ENCODE measurements around the gene ANKHD1. TPM values are rescaled to one million over a fixed set of nuclear protein-coding genes. Genes with fewer than 3 reads are reported as not detected.
A peak's percentile ranks its signal among the peaks of the same experiment; 100 is the strongest.
"Not testable (repeated sequence)": the region's sequence is repeated elsewhere in the genome, so short reads cannot be mapped to it uniquely, and the experiment has no call there.

The ANKHD1 gene
- polyA plus RNA-seq, 3 donors: 32.7 to 42.7 (median 36.8) TPM

- 96 to 98% (median 96%) methylated on average over 4 of the region's 4 CpGs for WGBS, 3 donors
- H3K27ac ChIP-seq (ENCODE audit: low read depth, low read length): not testable (repeated sequence)
Measured at GRCh38 chr5:140488141-140488540, 86.5 kb downstream of the ANKHD1 start.

- WGBS, 3 donors: 97 to 99% (median 97%) methylated on average over 6 of the region's 6 CpGs
- no peak overlapping the region for H3K27ac ChIP-seq (ENCODE audit: low read depth, low read length)
Measured at GRCh38 chr5:140488914-140489313, 87.3 kb downstream of the ANKHD1 start.

DNA sequence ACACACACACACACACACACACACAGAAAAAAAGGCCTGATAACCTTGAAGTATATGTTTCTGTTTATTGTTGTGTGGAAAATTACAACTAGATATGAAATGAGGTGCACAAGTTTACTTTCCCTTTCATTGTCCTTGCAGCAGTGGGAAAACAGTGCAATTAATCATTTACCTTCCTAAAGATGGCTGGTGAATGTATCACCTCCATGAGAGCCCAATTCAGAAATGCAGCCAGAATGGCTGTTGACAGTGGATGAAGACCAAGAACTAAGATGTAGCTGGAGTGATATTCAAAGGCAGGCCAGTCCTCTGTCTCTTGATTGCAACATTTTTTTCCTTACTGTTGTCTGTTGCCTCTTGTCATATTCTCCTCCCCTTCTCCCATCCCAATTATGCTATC, 96.3 kb downstream of the ANKHD1 start:
- no peak overlapping the region for H3K27ac ChIP-seq (ENCODE audit: low read depth, low read length)

DNA sequence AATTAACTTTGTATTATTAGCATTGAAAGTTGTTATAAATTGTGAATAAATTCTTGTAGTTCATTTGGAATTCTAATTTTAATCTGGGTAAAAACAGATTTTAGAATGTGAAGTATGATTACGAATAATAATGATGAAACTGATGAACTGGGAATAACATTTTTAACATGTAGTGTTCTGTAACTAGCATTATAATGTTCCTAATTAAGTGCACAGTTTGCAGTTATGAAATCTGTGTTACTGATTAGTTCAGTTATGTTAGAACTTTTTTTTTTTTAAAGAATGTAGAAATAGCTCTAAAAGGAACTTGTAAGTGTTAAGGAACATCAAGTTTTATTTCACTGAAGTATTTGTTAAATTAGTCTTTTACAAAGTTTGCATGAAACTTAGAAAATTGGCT, 97.0 kb downstream of the ANKHD1 start:
- 88 to 95% (median 91%) methylated on average over 1 of the region's 1 CpG for WGBS, 3 donors
- no peak overlapping the region for H3K27ac ChIP-seq (ENCODE audit: low read depth, low read length)

DNA sequence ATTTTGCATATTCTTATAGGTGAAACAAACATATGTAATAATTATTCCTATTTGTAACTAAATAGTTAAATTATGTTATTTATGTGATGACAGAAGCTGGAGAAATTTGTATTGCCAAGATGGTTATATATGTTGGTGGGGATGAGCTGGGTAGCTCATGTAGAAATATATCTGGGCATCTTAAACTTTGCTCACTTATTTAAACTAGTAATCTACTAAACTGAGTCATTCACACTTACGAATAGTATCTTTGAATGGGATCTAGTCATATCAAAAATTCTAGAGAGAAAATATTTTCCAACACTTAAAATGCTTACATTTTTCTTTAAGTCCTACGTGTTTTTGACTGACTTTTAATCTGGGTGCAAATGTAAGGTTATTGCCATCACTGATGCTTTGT, 101.2 kb downstream of the ANKHD1 start:
- 87 to 97% (median 95%) methylated on average over 2 of the region's 2 CpGs for WGBS, 3 donors
- no peak overlapping the region for H3K27ac ChIP-seq (ENCODE audit: low read depth, low read length)

DNA sequence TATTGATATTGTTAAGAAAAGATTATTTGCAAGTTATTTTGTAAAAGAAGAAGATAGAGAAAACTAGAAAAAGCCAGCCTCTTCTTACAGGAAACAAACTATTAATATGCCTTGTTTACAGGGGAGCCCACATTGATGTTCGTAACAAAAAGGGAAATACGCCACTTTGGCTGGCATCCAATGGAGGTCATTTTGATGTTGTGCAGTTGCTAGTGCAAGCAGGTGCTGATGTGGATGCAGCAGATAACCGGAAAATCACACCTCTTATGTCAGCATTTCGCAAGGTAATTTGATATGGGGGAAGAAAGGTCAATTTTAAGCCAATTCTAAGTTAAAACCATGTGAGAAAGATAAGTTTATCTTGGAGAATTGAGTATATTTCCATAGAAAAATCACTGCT, 108.3 kb downstream of the ANKHD1 start:
- 68 to 80% (median 68%) methylated on average over 4 of the region's 4 CpGs for WGBS, 3 donors
- H3K27ac ChIP-seq (ENCODE audit: low read depth, low read length): no peak overlapping the region

GRCh38 chr5:140513124-140513523, 111.5 kb downstream of the ANKHD1 start:
- no peak overlapping the region for H3K27ac ChIP-seq (ENCODE audit: low read depth, low read length)
- 79 to 100% (median 80%) methylated on average over 2 of the region's 2 CpGs for WGBS, 3 donors

GRCh38 chr5:140524003-140524402, 122.4 kb downstream of the ANKHD1 start:
- H3K27ac ChIP-seq (ENCODE audit: low read depth, low read length): no peak overlapping the region
- 71 to 76% (median 76%) methylated on average over 2 of the region's 2 CpGs for WGBS, 3 donors

GRCh38 chr5:140540227-140540626, 138.6 kb downstream of the ANKHD1 start:
- 91 to 99% (median 93%) methylated on average over 1 of the region's 1 CpG for WGBS, 3 donors

DNA sequence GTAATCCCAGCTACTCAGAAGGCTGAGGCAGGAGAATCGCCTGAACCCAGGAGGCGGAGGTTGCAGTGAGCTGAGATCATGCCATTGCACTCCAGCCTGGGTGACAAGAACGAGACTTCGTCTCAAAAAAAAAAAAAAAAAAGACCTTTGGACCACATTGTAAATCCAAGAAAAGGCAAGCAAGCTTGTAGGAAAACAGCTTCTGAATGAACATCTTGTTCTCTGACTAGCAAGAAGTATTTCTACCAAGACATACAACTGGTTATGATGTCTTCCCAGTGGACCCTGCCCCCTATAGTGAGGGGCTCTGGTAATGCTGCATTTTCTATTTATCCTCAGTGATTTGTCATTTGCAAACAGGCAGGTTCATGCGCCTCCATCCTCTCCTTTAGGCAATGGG, 141.3 kb downstream of the ANKHD1 start:
- WGBS, 3 donors: 85 to 98% (median 96%) methylated on average over 5 of the region's 5 CpGs
- H3K27ac ChIP-seq (ENCODE audit: low read depth, low read length): no peak overlapping the region

More at GRCh38 chr5:140540227-140540626, 138.6 kb downstream of the ANKHD1 start:
- no peak overlapping the region for H3K27ac ChIP-seq (ENCODE audit: low read depth, low read length)

DNA sequence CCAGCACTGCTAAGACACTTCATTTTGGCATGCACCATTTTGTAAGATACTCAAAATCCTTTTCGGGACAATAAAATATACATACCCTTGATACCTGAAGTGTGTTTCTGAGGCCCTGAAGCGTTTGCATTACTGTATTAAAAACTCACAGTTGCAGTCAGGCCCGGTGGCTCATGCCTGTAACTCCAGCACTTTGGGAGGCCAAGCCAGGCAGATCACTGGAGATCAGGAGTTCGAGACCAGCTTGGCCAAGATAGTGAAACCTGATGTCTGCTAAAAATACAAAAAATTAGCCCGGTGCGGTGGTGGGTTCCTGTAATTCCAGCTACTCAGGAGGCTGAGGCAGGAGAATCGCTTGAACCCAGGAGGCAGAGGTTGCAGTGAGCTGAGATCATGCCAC, 143.4 kb downstream of the ANKHD1 start:
- 96 to 99% (median 96%) methylated on average over 7 of the region's 7 CpGs for WGBS, 3 donors
- no peak overlapping the region for H3K27ac ChIP-seq (ENCODE audit: low read depth, low read length)

DNA sequence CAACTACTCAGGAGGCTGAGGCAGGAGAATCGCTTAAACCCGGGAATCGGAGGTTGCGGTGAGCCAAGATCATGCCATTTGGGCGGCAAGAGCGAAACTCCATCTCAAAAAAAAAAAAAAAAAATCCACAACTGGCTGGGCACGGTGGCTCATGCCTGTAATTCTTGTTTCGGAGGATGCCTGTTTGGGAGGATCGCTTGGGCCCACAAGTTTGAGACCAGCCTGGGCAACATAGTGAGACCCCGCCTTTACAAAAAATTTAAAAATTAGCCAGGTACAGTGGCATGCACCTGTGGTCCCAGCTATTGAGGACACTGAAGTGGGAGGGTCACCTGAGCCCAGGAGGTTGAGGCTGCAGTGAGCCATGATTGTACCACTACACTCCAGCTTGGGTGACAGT, 144.0 kb downstream of the ANKHD1 start:
- 97 to 99% (median 98%) methylated on average over 10 of the region's 10 CpGs for WGBS, 3 donors
- H3K27ac ChIP-seq (ENCODE audit: low read depth, low read length): no peak overlapping the region

DNA sequence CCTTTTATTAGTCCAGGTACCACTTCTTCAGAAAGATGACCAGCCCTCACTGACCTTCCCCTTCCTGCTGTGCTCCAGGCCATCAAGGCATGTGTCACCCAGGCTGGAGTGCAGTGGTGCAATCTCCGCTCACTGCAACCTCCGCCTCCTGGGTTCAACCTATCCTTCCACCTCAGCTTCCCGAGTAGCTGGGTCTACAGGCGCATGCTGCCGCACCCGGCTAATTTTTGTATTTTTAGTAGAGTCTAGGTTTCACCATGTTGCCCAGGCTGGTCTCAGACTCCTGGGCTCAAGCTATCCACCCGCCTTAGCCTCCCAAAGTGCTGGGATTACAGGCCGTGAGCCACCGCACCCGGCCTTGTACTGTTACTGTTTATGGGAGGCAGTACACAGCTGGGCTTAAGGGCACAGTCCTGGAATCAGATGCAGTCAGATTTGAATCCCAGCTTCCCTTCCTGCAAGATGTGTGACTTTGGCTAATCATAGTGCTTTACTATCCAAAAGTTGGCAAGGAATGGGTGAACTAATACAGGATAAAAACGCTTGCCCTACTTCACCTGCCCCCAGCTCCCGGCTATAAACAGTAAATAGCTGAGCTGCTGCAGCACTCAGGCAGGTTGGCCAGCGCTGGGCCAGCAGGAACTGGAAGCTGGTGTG, 145.3 kb downstream of the ANKHD1 start:
- 33 to 47% (median 38%) methylated on average over 13 of the region's 13 CpGs for WGBS, 3 donors
- peak overlapping the region; percentile 51 for H3K27ac ChIP-seq (ENCODE audit: low read depth, low read length)

DNA sequence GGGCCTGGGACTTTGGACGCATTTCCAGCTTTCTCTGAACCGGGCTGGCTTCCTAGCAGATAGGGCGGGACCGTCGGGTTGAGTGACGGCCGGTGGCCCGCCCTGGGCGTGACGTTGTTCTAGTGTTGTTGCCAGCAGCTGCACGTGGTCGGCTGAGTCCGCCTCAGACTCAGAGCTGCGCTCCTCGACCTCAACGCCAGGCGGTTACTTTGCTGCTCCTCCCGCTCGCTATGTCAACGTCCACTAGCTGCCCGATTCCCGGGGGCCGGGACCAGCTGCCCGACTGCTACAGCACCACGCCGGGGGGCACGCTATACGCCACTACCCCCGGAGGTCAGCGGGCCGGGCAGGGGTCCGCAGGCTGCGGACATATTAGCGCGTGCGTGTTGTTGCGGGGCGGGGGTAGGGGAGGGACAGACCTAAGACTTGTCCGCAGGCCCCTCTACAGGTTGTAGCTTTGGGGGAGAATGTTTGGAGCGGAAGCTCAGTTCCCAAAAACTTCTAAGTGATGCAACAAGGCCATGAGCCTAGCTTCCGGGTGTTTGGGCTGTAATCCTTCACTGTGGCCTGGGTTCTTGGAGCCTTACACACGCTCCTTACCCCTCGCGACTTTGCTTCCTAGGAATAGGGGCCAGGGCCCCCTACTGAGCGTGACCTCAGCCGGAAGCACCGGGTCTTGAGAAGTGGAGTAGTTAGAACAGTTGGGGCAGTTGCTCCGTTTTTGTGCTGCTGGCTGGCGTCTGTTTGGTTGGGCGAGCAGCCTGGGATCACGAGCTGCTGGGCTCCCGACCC, 146.1 kb downstream of the ANKHD1 start, which contains the start of gene EIF4EBP3:
Gene EIF4EBP3, plus strand, starts transcription at position 155 of the 792 bp plus-strand sequence. Its CDS starts 76 bp downstream, at position 231.
- H3K27ac ChIP-seq (ENCODE audit: low read depth, low read length): peak within 1 kb of the TSS; percentile 70
- 1 to 4% (median 1%) methylated on average over 52 of the region's 52 CpGs for WGBS, 3 donors

GRCh38 chr5:140548300-140548688, 146.7 kb downstream of the ANKHD1 start:
- 0 to 14% (median 2%) methylated on average over 5 of the region's 5 CpGs for WGBS, 3 donors
- peak overlapping the region; percentile 70 for H3K27ac ChIP-seq (ENCODE audit: low read depth, low read length)

DNA sequence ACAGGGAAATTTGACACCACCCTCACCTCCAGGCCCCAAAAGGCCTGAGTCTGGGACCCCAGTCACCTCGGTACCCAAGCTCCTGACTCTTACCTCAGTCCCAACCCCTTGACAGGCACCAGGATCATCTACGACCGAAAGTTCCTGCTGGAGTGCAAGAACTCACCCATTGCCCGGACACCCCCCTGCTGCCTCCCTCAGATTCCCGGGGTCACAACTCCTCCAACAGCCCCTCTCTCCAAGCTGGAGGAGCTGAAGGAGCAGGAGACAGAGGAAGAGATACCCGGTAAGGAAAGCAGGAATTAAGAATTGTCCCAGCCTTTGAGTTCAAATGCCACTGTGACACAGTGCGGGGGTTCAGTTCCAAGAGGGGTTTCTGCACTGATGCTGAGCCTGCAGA, 147.2 kb downstream of the ANKHD1 start:
- 83 to 87% (median 85%) methylated on average over 7 of the region's 7 CpGs for WGBS, 3 donors

GRCh38 chr5:140549237-140550144, 147.9 kb downstream of the ANKHD1 start:
- no peak overlapping the region for H3K27ac ChIP-seq (ENCODE audit: low read depth, low read length)
- 65 to 78% (median 73%) methylated on average over 3 of the region's 3 CpGs for WGBS, 3 donors

More for the DNA sequence above, 147.2 kb downstream of the ANKHD1 start:
- peak overlapping the region; percentile 70 for H3K27ac ChIP-seq (ENCODE audit: low read depth, low read length)

DNA sequence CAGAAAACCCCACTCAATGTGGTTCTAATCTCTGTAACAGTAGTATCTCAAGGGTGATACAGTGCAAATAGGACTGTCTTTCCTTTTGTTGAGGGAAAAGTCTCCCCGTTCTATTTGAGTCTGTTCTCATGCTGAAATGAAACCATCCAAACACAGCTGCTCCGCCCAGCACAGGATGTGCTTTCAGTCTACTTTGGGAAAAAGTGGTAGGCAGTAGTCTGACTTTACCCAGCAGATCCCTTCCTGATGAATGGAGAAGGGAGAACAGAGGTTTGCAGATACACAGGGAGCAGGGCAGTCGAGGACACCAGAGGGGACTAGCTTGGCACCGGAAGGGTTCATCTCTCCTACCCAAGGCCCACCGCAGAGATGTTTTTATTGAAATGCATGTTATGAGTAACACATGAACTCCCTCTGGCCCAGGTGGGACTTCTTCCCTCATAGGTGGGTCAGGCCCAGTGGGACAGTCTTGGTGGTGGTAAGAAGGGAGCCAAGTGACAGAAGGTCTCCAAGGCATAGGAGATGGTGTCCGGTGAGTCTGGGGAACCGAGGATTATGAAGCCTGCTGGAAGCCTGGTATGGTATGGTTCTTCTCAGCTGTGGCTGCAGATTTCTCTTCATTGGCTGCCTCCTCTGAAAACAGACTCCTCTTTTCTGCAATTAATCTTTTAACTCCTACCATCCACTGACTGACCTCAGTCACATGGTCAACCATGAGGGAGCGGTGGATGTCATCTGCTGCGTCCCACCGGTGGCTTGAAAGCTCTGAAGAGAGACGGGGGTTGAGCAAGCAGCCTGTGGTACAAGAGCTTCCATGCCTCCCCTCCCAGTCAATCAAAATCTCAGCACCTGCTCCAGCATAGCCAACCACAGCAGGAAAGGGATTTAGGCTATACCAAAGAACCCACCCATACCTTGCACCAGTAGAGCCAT, 148.8 kb downstream of the ANKHD1 start:
- 84 to 90% (median 85%) methylated on average over 11 of the region's 11 CpGs for WGBS, 3 donors
- no peak overlapping the region for H3K27ac ChIP-seq (ENCODE audit: low read depth, low read length)

All from adipose tissue (tissue), 3 donors.